HepG2 (cell line): ENCODE data around the gene ARHGAP4. TPM values are rescaled to one million over a fixed set of nuclear protein-coding genes. Genes with fewer than 3 reads are reported as not detected.

Experiments used
- DR1 ChIP-seq: sonication (generic); formaldehyde crosslinking; IDR thresholded peaks from 2 replicates; pipeline ENCODE4 v1.8.0; 2021; ENCODE audit warnings: mild to moderate bottlenecking, missing genetic modification reagents, inconsistent platforms
- ETV6 ChIP-seq: sonication (generic); formaldehyde crosslinking; conservative IDR thresholded peaks from 2 replicates; pipeline ENCODE4 v1.4.0; 2020; ENCODE audit warnings: missing genetic modification reagents
- GZF1 ChIP-seq: sonication (generic); formaldehyde crosslinking; IDR thresholded peaks from 2 replicates; pipeline ENCODE4 v1.5.1; 2020; ENCODE audit warnings: mild to moderate bottlenecking, missing genetic modification reagents
- HNRNPL ChIP-seq: fragments of 200-400 bp; formaldehyde crosslinking; IDR thresholded peaks from 2 replicates; pipeline ENCODE4 v1.6.1; 2017; ENCODE audit warnings: mild to moderate bottlenecking, low read depth, low read length
- POLR2AphosphoS5 ChIP-seq: IDR thresholded peaks from 2 replicates; pipeline ENCODE4 v1.6.1; 2012; ENCODE audit warnings: low read depth, low read length
- STAT5B ChIP-seq: sonication (generic); formaldehyde crosslinking; IDR thresholded peaks from 2 replicates; pipeline ENCODE4 v1.4.0; 2020; ENCODE audit warnings: missing genetic modification reagents
- TEAD2 ChIP-seq: sonication (generic); formaldehyde crosslinking; IDR thresholded peaks from 2 replicates; pipeline ENCODE4 v1.9.0; 2021; ENCODE audit warnings: missing genetic modification reagents
- XRCC5 ChIP-seq: fragments of 200-400 bp; formaldehyde crosslinking; optimal IDR thresholded peaks from 2 replicates; pipeline ENCODE3; 2017; ENCODE audit warnings: mild to moderate bottlenecking, low read length
- ZKSCAN1 ChIP-seq: fragments of 150-350 bp; IDR thresholded peaks from 2 replicates; pipeline ENCODE4 v1.6.1; 2014; ENCODE audit warnings: low read length
- ZNF138 ChIP-seq: sonication (generic); formaldehyde crosslinking; IDR thresholded peaks from 2 replicates; pipeline ENCODE4 v1.5.0; 2020; ENCODE audit warnings: mild to moderate bottlenecking, low read depth, missing genetic modification reagents
- ZNF263 ChIP-seq: sonication (generic); formaldehyde crosslinking; IDR thresholded peaks from 2 replicates; pipeline ENCODE4 v1.4.0; 2020; ENCODE audit warnings: missing genetic modification reagents
- polyA plus RNA-seq, 8 experiments: library from polyadenylated mRNA; depleted of rRNA in 3 of 8; stranded (reverse) in 7 of 8; unstranded in 1 of 8; fragments of >200 nt; fragmentation: Illumina TruSeq in 4 of 8; extraction: Trizol in 4 of 8; gene quantifications; 2 replicates each; pipeline versions ENCODE4 v1.2.1 to v1.2.3, GENCODE V29; 2011 to 2016; ENCODE audit warnings: low read depth in 4 of 8, missing spikeins in 1 of 8, mixed read lengths in 1 of 8; ENCODE audit not compliant: insufficient read depth in 1 of 8
- total RNA-seq, 5 experiments: library from RNA; depleted of rRNA; stranded (reverse); fragments of >200 nt; fragmentation: Illumina TruSeq; extraction: Trizol; gene quantifications; 2 replicates each; pipeline ENCODE4 v1.2.3, GENCODE V29; 2016; ENCODE audit warnings: low read depth in 1 of 5
- TF ChIP-seq, protein P1 (sequence below): sonication (generic); formaldehyde crosslinking; IDR thresholded peaks from 2 replicates; pipeline ENCODE4 v1.4.0; 2020; ENCODE audit warnings: missing genetic modification reagents
- TF ChIP-seq, protein P2 (sequence below): sonication (generic); formaldehyde crosslinking; IDR thresholded peaks from 2 replicates; pipeline ENCODE4 v1.4.0; 2020; ENCODE audit warnings: mild to moderate bottlenecking, low read depth, missing genetic modification reagents
- TF ChIP-seq, protein P3 (sequence below): IDR thresholded peaks from 2 replicates; pipeline ENCODE4 v1.4.0; 2020; ENCODE audit warnings: mild to moderate bottlenecking, missing genetic modification reagents
- TF ChIP-seq, protein P4 (sequence below): sonication (generic); formaldehyde crosslinking; IDR thresholded peaks from 2 replicates; pipeline ENCODE4 v1.4.0; 2020; ENCODE audit warnings: missing genetic modification reagents

The ARHGAP4 gene
- total and polyA plus RNA-seq, 2 of the 13 experiments (the other 11 are each of a cell fraction or from before 2014, with no cell fraction given) = 0.57 to 0.64 TPM

DNA sequence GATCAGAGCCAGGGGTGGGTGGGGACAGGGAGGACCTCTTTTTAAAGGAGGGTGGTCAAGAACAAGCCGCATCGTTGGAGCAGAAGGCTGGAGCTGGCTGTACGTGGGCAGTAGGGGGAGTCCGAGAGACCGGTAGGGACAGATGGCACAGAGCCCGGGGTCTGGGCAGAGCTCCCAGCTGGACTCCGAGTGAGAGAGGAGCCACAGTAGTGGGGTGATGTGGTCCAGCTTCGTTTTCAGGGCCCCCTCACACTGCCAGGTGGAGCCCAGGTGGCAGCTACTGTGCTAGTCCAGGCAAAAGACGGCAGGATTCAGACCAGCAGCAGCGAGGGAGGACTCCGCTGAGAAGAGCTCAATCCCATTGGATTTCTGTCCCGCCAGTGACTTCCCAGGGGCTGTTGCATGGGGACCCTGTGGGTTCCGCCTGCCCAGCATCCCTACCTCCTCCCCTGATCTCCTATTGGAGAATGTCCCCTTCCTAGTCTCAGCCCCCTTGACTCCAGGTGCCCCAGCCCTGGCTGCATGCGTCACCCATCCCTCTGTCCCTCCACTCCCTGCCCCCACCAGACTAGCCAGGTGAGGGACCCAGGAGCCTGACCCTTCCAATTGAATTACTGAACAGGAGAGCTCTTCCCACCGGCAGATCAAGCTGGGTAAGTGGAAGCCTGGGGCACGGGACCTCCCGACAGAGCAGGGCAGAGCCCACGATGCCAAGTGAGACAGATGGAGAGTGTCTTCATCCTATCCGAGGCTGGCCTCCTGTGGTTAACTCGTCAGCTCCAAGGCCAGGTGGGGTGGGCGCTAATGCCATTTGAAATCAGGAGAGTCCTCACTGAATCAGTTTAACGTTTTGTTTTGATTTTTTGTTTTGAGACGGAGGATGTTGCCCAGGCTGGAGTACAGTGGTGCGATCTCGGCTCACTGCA is 2.9 kb downstream of the ARHGAP4 start (continued):
- TF ChIP-seq GZF1 (CRISPR knock-in tag) = no peak
- peak; percentile 36 for TF ChIP-seq XRCC5
- no peak for TF ChIP-seq ZNF138 (CRISPR knock-in tag)
- TF ChIP-seq, protein P1, sequence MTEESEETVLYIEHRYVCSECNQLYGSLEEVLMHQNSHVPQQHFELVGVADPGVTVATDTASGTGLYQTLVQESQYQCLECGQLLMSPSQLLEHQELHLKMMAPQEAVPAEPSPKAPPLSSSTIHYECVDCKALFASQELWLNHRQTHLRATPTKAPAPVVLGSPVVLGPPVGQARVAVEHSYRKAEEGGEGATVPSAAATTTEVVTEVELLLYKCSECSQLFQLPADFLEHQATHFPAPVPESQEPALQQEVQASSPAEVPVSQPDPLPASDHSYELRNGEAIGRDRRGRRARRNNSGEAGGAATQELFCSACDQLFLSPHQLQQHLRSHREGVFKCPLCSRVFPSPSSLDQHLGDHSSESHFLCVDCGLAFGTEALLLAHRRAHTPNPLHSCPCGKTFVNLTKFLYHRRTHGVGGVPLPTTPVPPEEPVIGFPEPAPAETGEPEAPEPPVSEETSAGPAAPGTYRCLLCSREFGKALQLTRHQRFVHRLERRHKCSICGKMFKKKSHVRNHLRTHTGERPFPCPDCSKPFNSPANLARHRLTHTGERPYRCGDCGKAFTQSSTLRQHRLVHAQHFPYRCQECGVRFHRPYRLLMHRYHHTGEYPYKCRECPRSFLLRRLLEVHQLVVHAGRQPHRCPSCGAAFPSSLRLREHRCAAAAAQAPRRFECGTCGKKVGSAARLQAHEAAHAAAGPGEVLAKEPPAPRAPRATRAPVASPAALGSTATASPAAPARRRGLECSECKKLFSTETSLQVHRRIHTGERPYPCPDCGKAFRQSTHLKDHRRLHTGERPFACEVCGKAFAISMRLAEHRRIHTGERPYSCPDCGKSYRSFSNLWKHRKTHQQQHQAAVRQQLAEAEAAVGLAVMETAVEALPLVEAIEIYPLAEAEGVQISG (CRISPR knock-in tag) = no peak
- peak; percentile 74; the same call in 1 of the 2 replicates for TF ChIP-seq ZNF263 (CRISPR knock-in tag)
- no peak for TF ChIP-seq TEAD2 (CRISPR knock-in tag)
- no peak for TF ChIP-seq ETV6 (CRISPR knock-in tag)
- TF ChIP-seq POLR2AphosphoS5 = no peak
- no peak for TF ChIP-seq ZKSCAN1
- no peak for TF ChIP-seq STAT5B (CRISPR knock-in tag)
- TF ChIP-seq, protein P2, sequence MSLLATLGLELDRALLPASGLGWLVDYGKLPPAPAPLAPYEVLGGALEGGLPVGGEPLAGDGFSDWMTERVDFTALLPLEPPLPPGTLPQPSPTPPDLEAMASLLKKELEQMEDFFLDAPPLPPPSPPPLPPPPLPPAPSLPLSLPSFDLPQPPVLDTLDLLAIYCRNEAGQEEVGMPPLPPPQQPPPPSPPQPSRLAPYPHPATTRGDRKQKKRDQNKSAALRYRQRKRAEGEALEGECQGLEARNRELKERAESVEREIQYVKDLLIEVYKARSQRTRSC (CRISPR knock-in tag) = no peak
- no peak for TF ChIP-seq DR1
- TF ChIP-seq, protein P3, sequence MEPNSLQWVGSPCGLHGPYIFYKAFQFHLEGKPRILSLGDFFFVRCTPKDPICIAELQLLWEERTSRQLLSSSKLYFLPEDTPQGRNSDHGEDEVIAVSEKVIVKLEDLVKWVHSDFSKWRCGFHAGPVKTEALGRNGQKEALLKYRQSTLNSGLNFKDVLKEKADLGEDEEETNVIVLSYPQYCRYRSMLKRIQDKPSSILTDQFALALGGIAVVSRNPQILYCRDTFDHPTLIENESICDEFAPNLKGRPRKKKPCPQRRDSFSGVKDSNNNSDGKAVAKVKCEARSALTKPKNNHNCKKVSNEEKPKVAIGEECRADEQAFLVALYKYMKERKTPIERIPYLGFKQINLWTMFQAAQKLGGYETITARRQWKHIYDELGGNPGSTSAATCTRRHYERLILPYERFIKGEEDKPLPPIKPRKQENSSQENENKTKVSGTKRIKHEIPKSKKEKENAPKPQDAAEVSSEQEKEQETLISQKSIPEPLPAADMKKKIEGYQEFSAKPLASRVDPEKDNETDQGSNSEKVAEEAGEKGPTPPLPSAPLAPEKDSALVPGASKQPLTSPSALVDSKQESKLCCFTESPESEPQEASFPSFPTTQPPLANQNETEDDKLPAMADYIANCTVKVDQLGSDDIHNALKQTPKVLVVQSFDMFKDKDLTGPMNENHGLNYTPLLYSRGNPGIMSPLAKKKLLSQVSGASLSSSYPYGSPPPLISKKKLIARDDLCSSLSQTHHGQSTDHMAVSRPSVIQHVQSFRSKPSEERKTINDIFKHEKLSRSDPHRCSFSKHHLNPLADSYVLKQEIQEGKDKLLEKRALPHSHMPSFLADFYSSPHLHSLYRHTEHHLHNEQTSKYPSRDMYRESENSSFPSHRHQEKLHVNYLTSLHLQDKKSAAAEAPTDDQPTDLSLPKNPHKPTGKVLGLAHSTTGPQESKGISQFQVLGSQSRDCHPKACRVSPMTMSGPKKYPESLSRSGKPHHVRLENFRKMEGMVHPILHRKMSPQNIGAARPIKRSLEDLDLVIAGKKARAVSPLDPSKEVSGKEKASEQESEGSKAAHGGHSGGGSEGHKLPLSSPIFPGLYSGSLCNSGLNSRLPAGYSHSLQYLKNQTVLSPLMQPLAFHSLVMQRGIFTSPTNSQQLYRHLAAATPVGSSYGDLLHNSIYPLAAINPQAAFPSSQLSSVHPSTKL (CRISPR knock-in tag) = no peak
- TF ChIP-seq, protein P4, sequence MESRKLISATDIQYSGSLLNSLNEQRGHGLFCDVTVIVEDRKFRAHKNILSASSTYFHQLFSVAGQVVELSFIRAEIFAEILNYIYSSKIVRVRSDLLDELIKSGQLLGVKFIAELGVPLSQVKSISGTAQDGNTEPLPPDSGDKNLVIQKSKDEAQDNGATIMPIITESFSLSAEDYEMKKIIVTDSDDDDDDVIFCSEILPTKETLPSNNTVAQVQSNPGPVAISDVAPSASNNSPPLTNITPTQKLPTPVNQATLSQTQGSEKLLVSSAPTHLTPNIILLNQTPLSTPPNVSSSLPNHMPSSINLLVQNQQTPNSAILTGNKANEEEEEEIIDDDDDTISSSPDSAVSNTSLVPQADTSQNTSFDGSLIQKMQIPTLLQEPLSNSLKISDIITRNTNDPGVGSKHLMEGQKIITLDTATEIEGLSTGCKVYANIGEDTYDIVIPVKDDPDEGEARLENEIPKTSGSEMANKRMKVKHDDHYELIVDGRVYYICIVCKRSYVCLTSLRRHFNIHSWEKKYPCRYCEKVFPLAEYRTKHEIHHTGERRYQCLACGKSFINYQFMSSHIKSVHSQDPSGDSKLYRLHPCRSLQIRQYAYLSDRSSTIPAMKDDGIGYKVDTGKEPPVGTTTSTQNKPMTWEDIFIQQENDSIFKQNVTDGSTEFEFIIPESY (CRISPR knock-in tag) = no peak
- peak; percentile 79 for TF ChIP-seq HNRNPL
